ENCODE measurements around the gene PRDM16. TPM values are rescaled to one million over a fixed set of nuclear protein-coding genes. Genes with fewer than 3 reads are reported as not detected.

Gene PRDM16
- total and polyA plus RNA-seq, 2 of the 13 experiments (the other 11 are each of a cell fraction or from before 2014, with no cell fraction given), result 0.15 to 0.81 TPM

- TF ChIP-seq ZNF879 (CRISPR knock-in tag; IDR thresholded peaks at IDR 0.05), result no peak
- no peak for TF ChIP-seq TP53 (CRISPR knock-in tag; conservative IDR thresholded peaks at IDR 0.05)
- TF ChIP-seq ZNF484 (CRISPR knock-in tag; IDR thresholded peaks at IDR 0.05; ENCODE audit: borderline replicate concordance, low read depth), result no peak
- no peak for TF ChIP-seq NAIF1 (CRISPR knock-in tag; IDR thresholded peaks at IDR 0.05; ENCODE audit: borderline replicate concordance)
Observed at GRCh38 chr1:3315399-3316339, 246.7 kb downstream of the PRDM16 start (continued).

- BruUV-seq (replicated peaks), result no TSS peak
- Histone ChIP-seq H3K4me2 (ENCODE audit: low read depth, low read length) (no peak overlapping the region), H3K79me2 (ENCODE audit: insufficient read depth, low read length) (peaks cover 8% of the 10 kb centered on the region), H3K4me3 (replicated peaks in 1 of 3; ENCODE audit: insufficient read depth in 1 of 3, low read depth in 2 of 3, low read length in 3 of 3) (no peak overlapping the region), H3K9ac (ENCODE audit: insufficient read depth, low read depth, low read length) (no peak overlapping the region), H3K27ac (ENCODE audit: extremely low read length, insufficient read depth, low read length) (peak overlapping the region; percentile 7), H3K27me3 (ENCODE audit: control insufficient read depth in 1 of 2, insufficient read depth in 2 of 2, low read length in 2 of 2) (no peaks in the 10 kb centered on the region; a peak in 1 of 5 replicates), H3K9me3 (ENCODE audit: low read length) (no peaks in the 10 kb centered on the region), H4K20me1 (ENCODE audit: insufficient read depth, low read length) (no peaks in the 10 kb centered on the region), H3K4me1 (ENCODE audit: insufficient read depth, low read length) (peaks cover 65% of the 10 kb centered on the region), H3K36me3 (replicated peaks in 1 of 2; ENCODE audit: control insufficient read depth in 1 of 2, insufficient read depth in 2 of 2, low read length in 2 of 2) (no peaks in the 10 kb centered on the region; a peak in 1 of 5 replicates), H2AFZ (ENCODE audit: low read length) (no peak overlapping the region)
- intact Hi-C loops (cut with micrococcal nuclease; ENCODE audit: unreplicated experiment), result no loop called here
- ChIA-PET POLR2A (interaction anchor here (0.7 kb wide), 1 partner anchor 78 kb away, joined by 6 read pairs; no protein-coding TSS in a partner anchor), CTCF (ENCODE audit: low intra/inter-chr PET ratio, low total read pairs) (no interaction called here)
- no peak for ATAC-seq
- in situ Hi-C loops (cut with HindIII; ENCODE audit: extremely low pct_ligation_motif_present, low pct_unique_long_range_greater_than_20kb), result no loop called here
- FAIRE-seq, result no peak
- WGBS (ENCODE audit: low lambda C conversion rate), result 91% methylated on average over 8 of the region's 8 CpGs
- peak; percentile 21 for DNase-seq (ENCODE audit: low spot score)
- no peak for TF ChIP-seq RXRA (CRISPR knock-in tag; IDR thresholded peaks at IDR 0.05)
- no peak for TF ChIP-seq EZH2 (conservative IDR thresholded peaks at IDR 0.05; ENCODE audit: low read depth, low read length)
- no peak for TF ChIP-seq NCOR1 (IDR thresholded peaks at IDR 0.05; ENCODE audit: borderline replicate concordance, low read length)
- TF ChIP-seq PBX3 (CRISPR knock-in tag; IDR thresholded peaks at IDR 0.05; ENCODE audit: borderline replicate concordance), result no peak
- TF ChIP-seq DZIP1 (CRISPR knock-in tag; IDR thresholded peaks at IDR 0.05), result no peak
- no peak for TF ChIP-seq FOXO4 (CRISPR knock-in tag; conservative IDR thresholded peaks at IDR 0.05)
- TF ChIP-seq REL (CRISPR knock-in tag; conservative IDR thresholded peaks at IDR 0.05), result no peak
- TF ChIP-seq ZNF737 (CRISPR knock-in tag; IDR thresholded peaks at IDR 0.05; ENCODE audit: borderline replicate concordance), result no peak
- TF ChIP-seq PCBP1 (IDR thresholded peaks at IDR 0.05; ENCODE audit: borderline replicate concordance, low read depth, low read length), result no peak
- TF ChIP-seq ZFP36L1 (CRISPR knock-in tag; IDR thresholded peaks at IDR 0.05), result no peak
- no peak for TF ChIP-seq GATAD2A (CRISPR knock-in tag; IDR thresholded peaks at IDR 0.05)
- no peak for TF ChIP-seq YY1 (IDR thresholded peaks at IDR 0.05; ENCODE audit: insufficient read depth, insufficient replicate concordance, low read depth, low read length)
Observed at GRCh38 chr1:3316340-3316943, 247.4 kb downstream of the PRDM16 start.
